Fibroblast of skin of right quadriceps (primary cell): ENCODE data around the gene CDO1.

Experiments
- DNase-seq: peaks from one replicate; pipeline ENCODE4 v3.0.0-alpha.2; 2013

CDO1 gene

DNA sequence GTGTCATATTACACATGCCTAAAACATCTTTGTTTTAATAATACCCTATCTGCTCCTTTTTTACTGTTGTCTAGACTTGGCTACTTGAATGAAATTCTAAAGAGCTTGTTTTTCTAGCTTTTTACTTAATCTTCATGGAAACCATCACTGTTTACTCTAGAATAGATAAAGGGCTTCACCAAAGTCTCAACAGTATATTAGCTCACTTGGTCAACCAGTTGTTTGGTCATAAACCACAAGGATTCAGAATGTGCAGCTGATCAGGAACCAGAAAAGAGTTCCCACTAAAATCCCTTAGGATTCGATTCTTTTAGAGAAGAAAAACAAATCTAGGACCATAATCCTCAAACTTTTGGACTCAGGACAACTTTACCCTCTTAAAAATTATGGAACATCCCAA, 38.0 kb downstream of the CDO1 start:
- no peak for DNase-seq

DNA sequence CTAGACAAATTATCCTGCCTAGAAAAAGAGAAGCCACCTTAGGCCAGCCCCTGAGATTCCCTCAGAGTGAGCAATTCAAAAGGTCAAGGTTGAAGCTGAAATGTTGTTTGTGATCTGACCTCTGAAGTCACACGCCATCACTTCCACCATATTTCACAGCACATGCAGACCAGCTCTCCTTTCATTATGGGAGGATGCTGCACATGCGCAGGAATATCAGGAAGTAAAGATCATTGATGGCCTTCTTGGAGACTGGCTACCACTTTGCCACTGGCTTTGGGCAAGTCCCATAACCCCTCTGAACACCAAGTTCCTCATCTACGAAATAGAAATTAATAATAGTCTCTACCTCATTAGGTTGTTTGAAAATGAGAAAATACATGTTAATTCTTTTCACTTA, 39.5 kb downstream of the CDO1 start:
- DNase-seq = no peak

DNA sequence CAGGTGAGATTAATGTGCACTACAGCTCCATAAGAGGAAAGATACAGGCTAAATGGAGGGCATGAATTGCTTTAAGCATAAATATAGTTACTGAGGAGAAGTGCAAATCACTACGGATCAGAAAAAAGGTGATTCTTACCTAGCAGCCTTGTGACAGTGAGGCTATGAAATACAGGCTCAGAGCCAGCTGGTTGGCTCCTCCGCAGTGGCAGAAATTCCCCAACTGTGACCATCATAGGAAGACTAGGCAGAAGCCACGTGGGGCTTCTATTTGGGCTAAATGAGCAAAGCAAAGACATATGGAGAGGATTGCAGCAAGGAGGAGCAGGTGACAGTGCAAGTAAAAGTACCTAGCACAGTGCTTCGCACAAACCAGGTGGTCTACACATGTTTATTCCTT, 40.5 kb downstream of the CDO1 start:
- no peak for DNase-seq

DNA sequence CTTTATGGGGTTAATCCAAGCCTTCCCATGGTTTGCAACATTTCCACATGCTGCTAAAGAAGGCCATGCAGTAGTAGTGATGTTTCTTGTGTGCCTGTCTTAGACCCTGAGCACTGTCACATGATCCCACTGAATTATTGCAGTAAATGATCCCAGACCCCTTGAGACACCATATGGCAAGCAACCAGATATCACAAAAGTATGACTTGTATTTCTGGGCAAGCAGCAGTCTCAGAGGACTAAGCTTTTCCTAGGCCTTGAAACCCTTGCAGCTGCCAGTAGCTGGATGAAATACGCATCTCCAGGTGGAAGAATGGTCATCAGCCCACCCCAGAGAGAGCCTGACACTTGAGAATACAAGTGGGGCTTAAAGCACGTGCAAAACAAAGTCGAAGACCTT, 41.8 kb downstream of the CDO1 start:
- DNase-seq = peak; percentile 4

DNA sequence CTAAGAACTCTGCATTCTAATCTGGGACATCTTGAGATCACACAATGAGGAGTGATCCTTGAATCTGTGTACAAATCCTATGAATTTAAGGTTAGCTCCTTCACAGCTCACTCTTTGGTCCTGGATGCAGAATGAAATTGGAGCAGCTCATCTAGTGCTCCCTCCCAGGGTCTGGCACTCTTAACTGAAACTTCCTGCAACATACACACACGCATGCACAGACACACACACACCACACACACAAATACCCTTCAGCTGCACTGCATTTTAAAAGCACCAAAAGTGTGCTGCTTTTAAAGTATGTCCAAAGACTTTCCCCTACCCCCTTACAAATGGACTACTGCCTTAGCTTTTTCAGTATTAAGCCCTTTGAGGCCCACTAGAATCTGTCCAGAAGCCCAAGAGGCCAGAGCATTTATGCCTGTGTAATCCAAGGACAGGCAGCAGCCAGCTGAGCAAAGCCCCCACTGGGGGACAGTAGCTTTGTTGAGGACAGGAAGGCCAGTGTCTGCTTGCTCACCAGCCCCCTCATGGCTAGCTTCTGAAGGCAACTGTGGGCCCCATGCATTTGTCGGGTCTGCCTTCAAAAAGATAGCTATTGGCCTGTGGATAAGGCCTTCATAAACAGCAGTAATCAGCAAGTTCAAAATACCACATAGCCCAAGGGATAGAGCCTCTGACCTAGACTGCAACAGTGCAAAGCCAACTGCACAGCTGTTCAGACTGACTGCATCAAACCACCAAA, 43.6 kb downstream of the CDO1 start:
- DNase-seq = no peak

DNA sequence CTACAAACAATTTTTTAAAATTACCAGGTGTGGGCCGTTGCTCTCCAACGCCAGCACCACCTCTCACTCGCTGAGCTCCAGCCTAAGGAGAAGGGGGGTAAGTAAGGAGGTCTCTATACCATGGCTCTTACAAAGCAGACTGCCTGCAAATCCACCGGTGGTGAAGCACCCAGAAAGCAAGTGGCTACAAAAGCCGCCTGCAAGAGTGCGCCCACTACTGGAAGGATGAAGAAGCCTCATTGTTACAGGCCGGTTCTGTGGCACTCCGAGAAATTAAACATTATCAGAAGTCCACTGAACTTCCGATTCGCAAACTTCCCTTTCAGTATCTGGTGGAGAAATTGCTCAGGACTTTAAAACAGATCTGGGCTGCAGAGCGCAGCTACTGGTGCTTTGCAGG, 46.0 kb downstream of the CDO1 start:
- DNase-seq = no peak

DNA sequence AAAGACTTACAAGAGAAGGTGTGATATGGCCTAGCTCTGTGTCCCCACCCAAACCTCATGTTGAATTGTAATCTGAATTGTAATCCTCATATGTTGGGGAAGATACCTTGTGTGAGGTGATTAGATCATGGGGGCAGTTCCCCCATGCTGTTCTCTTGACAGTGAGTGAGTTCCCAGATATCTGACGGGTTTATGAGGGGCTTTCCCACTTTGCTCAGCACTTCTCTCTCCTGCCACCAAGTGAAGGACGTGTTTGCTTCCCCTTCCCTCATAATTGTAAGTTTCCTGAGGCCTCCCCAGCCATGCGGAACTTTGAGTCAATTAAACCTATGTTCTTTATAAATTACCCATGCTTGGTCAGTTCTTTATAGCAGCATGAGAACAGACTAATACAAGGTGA, 49.0 kb downstream of the CDO1 start:
- no peak for DNase-seq

DNA sequence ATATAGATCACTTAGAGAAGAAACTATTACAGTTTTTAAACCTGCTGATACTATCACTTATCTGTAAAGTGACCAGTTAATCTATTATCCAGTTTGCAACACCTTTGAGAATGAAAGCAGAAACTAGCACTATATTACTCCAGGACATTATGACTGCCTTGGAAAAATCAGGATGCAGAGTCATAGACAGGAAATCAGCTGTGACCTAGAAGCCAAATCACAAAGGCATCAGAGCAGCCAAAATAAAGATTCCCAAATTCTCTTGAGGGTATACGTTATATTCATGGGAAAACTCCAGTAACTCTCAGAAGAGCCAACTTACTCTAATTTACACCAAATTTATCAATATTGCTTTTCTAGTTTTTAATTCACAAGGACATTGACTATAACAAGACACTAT, 49.9 kb downstream of the CDO1 start:
- no peak for DNase-seq

DNA sequence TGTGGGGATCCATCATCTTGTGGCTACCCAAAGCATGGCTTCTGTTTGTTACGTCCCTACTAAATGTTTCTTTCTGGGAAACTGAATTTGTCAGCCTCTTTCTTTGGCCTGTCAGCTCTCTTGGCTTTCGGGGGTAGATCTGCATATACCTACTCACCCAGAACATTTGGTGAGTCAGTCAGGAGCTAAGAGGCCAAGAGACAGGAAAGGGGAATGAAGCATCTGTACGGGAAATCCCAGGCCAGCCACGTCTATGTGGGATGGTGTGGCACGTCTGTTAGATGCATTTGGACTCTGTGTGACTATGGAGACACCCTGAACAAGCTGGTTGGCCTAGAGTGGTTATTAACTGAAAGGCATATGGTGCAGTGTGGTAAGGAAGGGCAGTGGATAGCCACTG, 58.1 kb downstream of the CDO1 start:
- peak; percentile 4 for DNase-seq

DNA sequence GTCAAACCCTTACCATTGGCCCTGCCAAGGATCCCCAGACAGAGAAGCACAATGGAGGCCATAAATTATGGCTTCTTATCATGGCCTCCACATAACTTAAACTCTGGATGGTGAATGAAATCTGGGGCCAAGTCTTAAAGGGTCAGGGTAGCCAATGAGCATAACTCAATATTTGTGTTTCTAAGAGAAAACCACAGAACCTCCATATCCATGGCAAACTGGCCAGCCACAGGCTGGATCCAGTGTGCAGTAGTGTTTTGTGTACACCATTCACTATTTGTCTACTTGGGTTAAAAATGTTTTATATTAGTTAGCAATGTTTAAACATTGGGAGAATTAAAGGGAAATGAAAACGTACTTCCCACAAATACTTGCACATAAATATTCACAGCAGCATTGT, 60.8 kb downstream of the CDO1 start:
- DNase-seq = no peak
